IPS DF 4.7 (cell line): ENCODE data around the gene CD82.

Experiments
- DNase-seq: peaks from one replicate; pipeline ENCODE4 v3.0.0-alpha.2; 2013; ENCODE audit warnings: low spot score; ENCODE audit errors: extremely low read depth

Gene CD82

GRCh38 chr11:44565211-44565952, at the start of gene CD82:
Gene CD82, plus strand, starts transcription at chr11:44565663. Its CDS starts 29,000 bp downstream, at chr11:44594663.
- DNase-seq, result peak; percentile 76

GRCh38 chr11:44516688-44517507, 48.6 kb upstream of the CD82 start:
- DNase-seq, result no peak

- no peak for DNase-seq
Observed at GRCh38 chr11:44517541-44517940, 47.9 kb upstream of the CD82 start.

DNA sequence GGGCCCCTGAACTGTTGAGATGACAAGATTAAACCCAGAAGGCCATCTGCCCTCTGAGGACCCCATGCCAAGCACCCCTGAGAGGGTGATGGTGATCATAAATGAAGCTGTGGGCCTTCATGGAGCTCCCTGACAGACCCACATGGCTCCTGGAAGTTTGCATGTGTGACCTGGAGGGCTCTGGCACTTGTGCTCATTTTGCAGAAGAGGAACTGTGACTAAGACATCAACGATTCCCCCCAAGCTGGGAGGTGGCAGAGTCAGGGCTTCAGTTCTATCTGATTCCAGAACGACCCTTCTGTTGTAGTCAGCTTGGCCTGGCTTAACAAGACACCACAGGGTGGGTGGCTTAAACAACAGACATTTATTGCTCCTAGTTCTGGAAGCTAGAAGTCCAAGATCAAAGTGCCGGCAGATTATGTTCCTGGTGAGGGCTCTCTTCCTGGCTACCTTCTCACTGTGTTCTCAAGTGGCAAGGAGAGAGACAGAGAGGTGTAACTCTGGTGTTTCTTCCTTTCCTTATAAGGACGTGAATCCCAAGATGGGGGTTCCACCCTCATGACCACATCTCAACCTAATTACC, 46.4 kb upstream of the CD82 start:
- no peak for DNase-seq

GRCh38 chr11:44519989-44520737, 45.3 kb upstream of the CD82 start:
- no peak for DNase-seq

- no peak for DNase-seq
Observed at GRCh38 chr11:44521148-44521547, 44.3 kb upstream of the CD82 start.

- DNase-seq, result no peak
Observed at GRCh38 chr11:44522294-44522693, 43.2 kb upstream of the CD82 start.

DNA sequence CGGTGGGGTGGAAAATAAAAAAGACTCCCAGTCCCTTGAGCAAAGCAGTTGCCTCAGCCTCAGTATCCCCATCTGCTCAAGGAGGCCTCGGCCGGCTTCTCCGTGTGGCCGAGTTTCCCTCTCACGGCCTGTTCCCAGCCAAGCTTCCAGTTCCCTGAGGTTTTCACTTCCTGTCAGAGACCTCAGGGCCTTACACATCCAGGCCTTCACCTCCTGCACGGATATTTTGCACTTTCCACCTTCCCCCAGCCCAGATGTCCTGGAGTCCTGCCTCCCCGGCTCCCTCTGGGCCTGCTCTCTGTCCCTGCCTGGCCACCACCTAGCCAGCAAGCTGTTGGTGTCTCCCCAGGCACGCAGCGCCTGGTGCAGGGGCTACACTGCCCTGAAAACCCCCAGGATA, 41.1 kb upstream of the CD82 start:
- no peak for DNase-seq

GRCh38 chr11:44524751-44525201, 40.7 kb upstream of the CD82 start:
- no peak for DNase-seq

DNA sequence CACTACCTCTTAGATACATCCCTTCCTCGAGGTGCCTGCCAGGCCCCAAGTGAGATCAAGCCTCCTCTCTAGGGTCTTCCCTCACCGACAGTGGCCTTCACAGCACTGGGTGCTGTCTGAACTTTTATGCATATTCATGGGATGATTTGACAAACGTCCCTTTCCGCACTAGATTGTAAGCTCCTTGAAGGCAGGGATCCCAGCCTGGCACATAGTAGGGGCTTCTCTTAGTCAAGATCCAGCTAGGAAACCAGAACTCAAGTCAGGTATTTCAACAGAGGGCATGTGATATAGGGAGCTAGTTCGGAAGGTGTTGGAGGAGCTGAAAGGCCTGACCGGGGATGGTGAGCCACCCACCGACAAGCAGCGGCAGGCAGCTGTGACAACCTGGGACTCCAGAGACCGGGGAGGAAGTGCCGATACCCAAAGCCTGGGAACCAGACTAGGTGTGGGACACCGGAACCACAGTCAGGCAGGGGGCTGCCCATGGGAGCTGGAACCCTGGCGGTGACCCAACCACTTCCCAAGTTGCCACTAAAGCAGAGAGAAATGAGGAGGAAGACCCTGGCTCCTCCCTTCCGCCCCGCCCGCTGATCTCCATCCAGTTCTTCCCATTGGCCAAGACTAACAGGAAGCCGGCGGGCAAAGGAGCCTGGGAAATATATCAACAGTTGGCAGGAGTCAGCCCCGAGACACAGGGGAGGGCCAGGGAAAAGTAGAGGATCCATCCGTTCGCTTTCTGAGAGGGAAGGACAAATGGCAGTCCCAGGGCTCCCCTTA, 39.8 kb upstream of the CD82 start:
- DNase-seq, result no peak

GRCh38 chr11:44526438-44526837, 39.0 kb upstream of the CD82 start:
- DNase-seq, result no peak

- no peak for DNase-seq
Observed at GRCh38 chr11:44527476-44527875, 38.0 kb upstream of the CD82 start.

DNA sequence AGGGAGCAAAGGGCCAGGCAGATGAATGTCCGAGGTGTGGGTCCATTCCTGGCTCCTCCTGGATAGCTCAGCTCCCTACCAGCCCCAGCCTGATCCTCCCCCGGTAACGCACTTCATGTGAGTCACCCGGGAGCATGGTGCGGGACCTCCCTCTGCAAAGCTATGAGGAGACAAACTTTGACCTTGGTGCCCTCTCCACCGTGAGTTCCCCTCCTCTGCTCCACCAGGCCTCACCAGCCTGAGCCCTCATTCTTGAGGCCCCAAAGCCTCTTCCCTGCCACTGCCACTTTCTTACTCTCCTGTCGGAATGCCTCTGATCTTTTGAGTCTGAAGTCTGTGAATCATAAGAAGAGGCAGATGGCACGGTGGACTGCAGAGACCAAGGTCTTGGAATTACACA, 37.4 kb upstream of the CD82 start:
- DNase-seq, result no peak

DNA sequence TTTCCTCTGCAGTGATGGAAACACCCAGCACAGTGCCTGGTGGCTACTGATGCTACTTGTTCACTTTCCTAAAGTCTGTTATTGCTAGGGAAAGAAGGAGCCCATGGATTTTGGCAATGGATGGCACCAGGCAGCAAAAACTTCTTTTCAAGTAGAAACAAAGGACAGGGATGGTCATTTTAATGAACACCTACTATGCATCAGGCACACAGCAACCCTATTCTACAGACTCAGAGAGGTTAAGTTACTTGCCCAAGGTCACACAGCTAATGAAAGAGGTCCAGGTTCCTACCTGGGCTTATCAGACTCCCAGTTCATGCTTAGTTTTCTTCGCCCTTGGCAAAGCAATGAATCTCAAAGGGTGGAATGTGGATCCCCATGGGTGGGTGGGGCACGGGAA, 36.9 kb upstream of the CD82 start:
- no peak for DNase-seq

- no peak for DNase-seq
Observed at GRCh38 chr11:44529895-44530412, 35.5 kb upstream of the CD82 start.

DNA sequence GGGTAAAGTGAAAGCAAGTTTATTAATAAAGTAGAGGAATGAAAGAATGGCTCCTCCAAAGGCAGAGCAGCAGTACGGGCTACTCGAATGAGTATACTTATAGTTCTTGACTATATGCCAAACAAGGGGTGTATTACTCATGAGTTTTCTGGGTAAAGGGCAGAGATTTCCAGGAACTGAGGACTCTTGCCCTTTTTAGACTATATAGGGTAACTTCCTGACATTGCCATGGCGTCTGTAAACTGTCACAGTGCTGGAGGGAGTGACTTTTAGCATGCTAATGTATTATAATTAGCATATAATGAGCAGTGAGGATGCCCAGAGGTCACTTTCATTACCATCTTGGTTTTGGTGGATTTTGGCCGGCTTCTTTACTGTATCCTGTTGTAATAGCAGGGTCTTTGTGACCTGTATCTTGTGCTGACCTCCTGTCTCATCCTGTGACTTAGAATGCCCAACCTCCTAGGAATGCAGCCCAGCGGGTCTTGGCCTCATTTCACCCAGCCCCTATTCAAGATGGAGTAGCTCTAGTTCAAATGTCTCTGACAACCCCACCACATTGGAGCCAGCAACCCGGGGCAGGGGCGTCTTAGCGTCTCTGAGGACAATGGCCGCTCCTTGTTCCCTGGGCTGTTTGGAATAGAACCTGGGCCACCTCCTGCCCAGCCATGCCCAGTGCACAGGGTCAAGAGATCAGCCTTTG, 34.9 kb upstream of the CD82 start:
- DNase-seq, result no peak

DNA sequence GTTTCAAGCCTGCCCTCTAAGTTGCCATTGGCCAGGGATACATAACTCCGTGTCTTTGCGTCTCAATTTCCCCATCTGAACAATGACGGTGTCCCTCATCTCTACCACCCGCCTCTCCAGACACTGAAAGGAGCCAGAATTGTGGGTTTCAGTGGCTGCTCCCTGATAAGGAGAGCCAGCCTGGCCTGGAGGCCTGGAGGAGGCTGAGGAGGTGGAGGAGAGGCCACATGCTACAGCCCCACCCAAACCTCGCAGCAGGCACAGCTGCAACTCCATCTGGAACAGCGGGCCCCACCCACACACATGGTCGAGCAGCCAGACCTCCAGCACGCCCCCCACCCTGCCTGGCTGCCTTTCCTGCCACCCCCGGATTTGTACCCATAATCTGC, 34.4 kb upstream of the CD82 start:
- no peak for DNase-seq

GRCh38 chr11:44531636-44532035, 33.8 kb upstream of the CD82 start:
- no peak for DNase-seq

GRCh38 chr11:44532809-44533208, 32.7 kb upstream of the CD82 start:
- DNase-seq, result no peak
